ENCODE measurements around the gene RBM28. TPM values are rescaled to one million over a fixed set of nuclear protein-coding genes. Genes with fewer than 3 reads are reported as not detected.

RBM28 gene
- total and polyA plus RNA-seq, 7 donors, result 22.8 to 45.0 (median 28.8) TPM

GRCh38 chr7:128255271-128255670 is 88.4 kb downstream of the RBM28 start:
- DNase-seq, result no peak
- no peaks in the 10 kb centered on the region for H3K36me3 ChIP-seq (ENCODE audit: insufficient read depth in 1 of 2, low read depth in 1 of 2)
- ATAC-seq, result no peak
- intact Hi-C loops (cut with DNase I), result no loop called here
- H3K27ac ChIP-seq, result no peak overlapping the region
- H3K9me3 ChIP-seq, result no peaks in the 10 kb centered on the region
- TF ChIP-seq CTCF (IDR thresholded peaks at IDR 0.05), result no peak
- no peaks in the 10 kb centered on the region for H3K4me1 ChIP-seq
- H3K4me3 ChIP-seq, result no peak overlapping the region
- peaks cover 3 to 4% (median 3%) of the 10 kb centered on the region in 3 donors for H3K27me3 ChIP-seq (ENCODE audit: insufficient read depth in 3 of 3, low read length in 2 of 3)
- WGBS, 3 donors, result 66 to 80% (median 79%) methylated on average over 2 of the region's 2 CpGs

- no peak for TF ChIP-seq CTCF (IDR thresholded peaks at IDR 0.05)
- WGBS, 3 donors, result 69 to 73% (median 71%) methylated on average over 5 of the region's 5 CpGs
- intact Hi-C loops (cut with DNase I), result no loop called here
- no peaks in the 10 kb centered on the region for H3K36me3 ChIP-seq (ENCODE audit: insufficient read depth in 1 of 2, low read depth in 1 of 2)
- H3K27me3 ChIP-seq (ENCODE audit: insufficient read depth in 3 of 3, low read length in 2 of 3), result peaks cover 3 to 5% (median 4%) of the 10 kb centered on the region in 3 donors
- ATAC-seq (no peak), DNase-seq (no peak)
- H3K4me3 ChIP-seq, result no peak overlapping the region
- H3K27ac ChIP-seq, result no peak overlapping the region
- H3K4me1 ChIP-seq, result no peaks in the 10 kb centered on the region
- no peaks in the 10 kb centered on the region for H3K9me3 ChIP-seq
Observed at GRCh38 chr7:128254470-128254869, 89.2 kb downstream of the RBM28 start.

GRCh38 chr7:128253701-128254100 is 90.0 kb downstream of the RBM28 start:
- Histone ChIP-seq H3K27me3 (ENCODE audit: insufficient read depth in 3 of 3, low read length in 2 of 3) (peaks cover 3 to 8% (median 4%) of the 10 kb centered on the region in 3 donors), H3K4me3 (no peak overlapping the region), H3K36me3 (ENCODE audit: insufficient read depth in 1 of 2, low read depth in 1 of 2) (no peaks in the 10 kb centered on the region), H3K9me3 (no peaks in the 10 kb centered on the region), H3K27ac (no peak overlapping the region), H3K4me1 (no peaks in the 10 kb centered on the region)
- no peak for TF ChIP-seq CTCF (IDR thresholded peaks at IDR 0.05)
- intact Hi-C loops (cut with DNase I), result no loop called here
- no peak for DNase-seq
- 87 to 94% (median 89%) methylated on average over 8 of the region's 8 CpGs for WGBS, 3 donors
- no peak for ATAC-seq

- ATAC-seq (no peak), DNase-seq (no peak)
- Histone ChIP-seq H3K27me3 (ENCODE audit: insufficient read depth in 3 of 3, low read length in 2 of 3) (peaks cover 3 to 8% (median 4%) of the 10 kb centered on the region in 3 donors), H3K4me1 (no peaks in the 10 kb centered on the region), H3K4me3 (no peak overlapping the region), H3K27ac (no peak overlapping the region), H3K36me3 (ENCODE audit: insufficient read depth in 1 of 2, low read depth in 1 of 2) (no peaks in the 10 kb centered on the region), H3K9me3 (no peaks in the 10 kb centered on the region)
- TF ChIP-seq CTCF (IDR thresholded peaks at IDR 0.05), result no peak
- WGBS, 3 donors, result 60 to 65% (median 62%) methylated on average over 4 of the region's 4 CpGs
- intact Hi-C loops (cut with DNase I), result no loop called here
Observed at GRCh38 chr7:128251337-128251736, 92.4 kb downstream of the RBM28 start.

Other genes starting within 250 kb of the RBM28 start
- under 1 TPM; 0.15 to 0.69 (median 0.31) TPM for gene LEP, start 102.6 kb downstream of the RBM28 start, total RNA-seq
- gene LEP, start 102.6 kb downstream of the RBM28 start, polyA plus RNA-seq, result under 1 TPM; 0.08 to 0.78 (median 0.12) TPM
- 10 to 100 TPM in 2 of 4 donors, 1 to 10 TPM in 2; 2.0 to 27.7 (median 8.1) TPM for gene PRRT4, start 17.8 kb upstream of the RBM28 start, total RNA-seq
- 1 to 10 TPM in 2 of 3 donors, under 1 TPM in 1; 0.87 to 3.5 (median 3.0) TPM for gene PRRT4, start 17.8 kb upstream of the RBM28 start, polyA plus RNA-seq
- 10 to 100 TPM in 1 of 4 donors, 1 to 10 TPM in 3; 6.2 to 10.3 (median 8.6) TPM for gene IMPDH1, start 66.1 kb upstream of the RBM28 start, total RNA-seq
- 1 to 10 TPM; 5.6 to 8.8 (median 6.2) TPM for gene IMPDH1, start 66.1 kb upstream of the RBM28 start, polyA plus RNA-seq
- gene HILPDA, start 112.0 kb upstream of the RBM28 start, total RNA-seq, result 1 to 10 TPM; 1.9 to 6.0 (median 2.8) TPM
- gene HILPDA, start 112.0 kb upstream of the RBM28 start, polyA plus RNA-seq, result 1 to 10 TPM; 4.1 to 9.7 (median 8.5) TPM
- gene METTL2B, start 132.8 kb upstream of the RBM28 start, total RNA-seq, result 10 to 100 TPM; 18.1 to 29.2 (median 21.8) TPM
- gene METTL2B, start 132.8 kb upstream of the RBM28 start, polyA plus RNA-seq, result 10 to 100 TPM; 11.8 to 26.0 (median 24.2) TPM